Astrocyte of the hippocampus (primary cell): Measurements from ENCODE around the gene C1QL2.
A peak's percentile ranks its signal among the peaks of the same experiment; 100 is the strongest.

Experiments
- DNase-seq: peaks from one replicate; pipeline ENCODE4 v3.0.0; 2011; ENCODE audit warnings: low read depth, low spot score

Gene C1QL2

DNA sequence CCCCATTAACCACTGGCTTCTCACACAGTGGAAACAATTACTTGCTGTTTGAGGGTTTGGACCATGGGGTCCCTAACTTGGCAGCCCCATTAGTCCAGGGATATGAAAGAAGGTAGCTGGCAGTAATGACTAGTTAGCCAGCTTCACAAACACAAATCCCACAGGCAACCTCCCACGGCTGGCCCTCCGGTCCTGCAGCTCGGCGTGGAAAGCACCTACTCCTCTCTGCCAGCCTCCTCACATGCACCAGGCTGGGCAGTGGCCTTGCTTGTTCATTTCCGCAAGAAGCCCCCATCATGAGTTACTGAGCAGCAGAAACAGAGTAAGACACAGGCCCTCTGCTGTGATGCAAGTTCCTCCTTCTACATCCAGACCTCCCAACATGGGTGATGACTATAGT, 13.7 kb downstream of the C1QL2 start:
- no peak for DNase-seq

DNA sequence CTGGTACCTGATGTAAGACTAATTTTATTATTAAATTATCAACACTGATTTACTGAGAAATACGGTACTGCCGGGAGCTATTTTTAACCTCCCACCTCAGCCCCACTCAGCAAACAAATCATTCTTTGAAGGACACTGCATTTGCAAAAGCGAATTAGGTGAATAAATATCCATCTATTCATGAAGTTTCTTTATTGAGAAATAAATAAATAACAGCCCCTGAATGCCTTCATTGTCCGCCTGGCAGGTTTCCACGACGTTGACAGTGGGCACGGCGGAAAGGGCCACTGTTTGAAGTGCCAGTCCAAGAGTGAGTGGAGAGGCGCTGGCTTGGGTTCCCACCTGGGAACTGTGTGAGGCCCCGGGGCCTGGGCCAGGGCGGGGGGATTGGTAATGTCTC, 15.7 kb downstream of the C1QL2 start:
- peak; percentile 11 for DNase-seq

DNA sequence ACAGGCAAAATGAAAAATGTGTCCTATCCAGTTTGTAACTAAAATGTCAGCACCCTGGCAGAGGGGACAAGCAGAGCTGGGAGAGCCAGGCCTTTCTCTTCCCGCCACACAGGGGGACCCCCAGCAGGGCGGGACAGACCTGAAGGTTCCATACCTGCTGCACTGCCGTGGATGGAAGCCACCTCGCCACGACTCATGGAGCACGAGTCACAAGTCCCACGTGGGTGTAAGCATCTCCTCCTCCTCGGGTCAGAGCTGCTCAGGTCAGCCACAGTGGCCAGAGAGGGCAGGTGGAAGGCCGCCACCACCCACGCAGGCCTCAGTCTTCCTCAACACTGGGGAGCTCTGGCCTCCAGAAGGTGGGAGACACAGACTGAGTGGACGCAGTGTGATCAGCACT, 21.0 kb downstream of the C1QL2 start:
- DNase-seq: no peak

DNA sequence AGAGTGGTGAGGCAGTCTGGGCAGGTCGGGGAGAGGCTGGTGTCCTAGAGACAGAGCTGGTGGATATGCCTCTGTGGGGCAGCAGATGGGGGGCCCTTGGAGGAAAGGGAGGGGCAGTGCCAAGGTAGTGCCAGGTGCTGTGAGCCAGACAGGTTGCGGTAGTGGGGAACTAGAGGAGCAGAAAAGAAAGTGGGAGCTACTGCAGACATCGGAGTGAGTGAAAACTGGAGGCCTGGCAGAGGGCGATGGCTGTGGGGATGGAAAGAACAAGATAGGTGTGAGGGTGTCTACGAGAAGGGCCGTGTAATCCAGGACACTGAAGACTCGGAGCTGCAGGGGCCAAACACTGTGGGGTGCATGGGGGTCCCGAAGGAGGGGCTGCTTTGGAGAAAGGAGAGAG, 21.7 kb downstream of the C1QL2 start:
- DNase-seq: no peak

DNA sequence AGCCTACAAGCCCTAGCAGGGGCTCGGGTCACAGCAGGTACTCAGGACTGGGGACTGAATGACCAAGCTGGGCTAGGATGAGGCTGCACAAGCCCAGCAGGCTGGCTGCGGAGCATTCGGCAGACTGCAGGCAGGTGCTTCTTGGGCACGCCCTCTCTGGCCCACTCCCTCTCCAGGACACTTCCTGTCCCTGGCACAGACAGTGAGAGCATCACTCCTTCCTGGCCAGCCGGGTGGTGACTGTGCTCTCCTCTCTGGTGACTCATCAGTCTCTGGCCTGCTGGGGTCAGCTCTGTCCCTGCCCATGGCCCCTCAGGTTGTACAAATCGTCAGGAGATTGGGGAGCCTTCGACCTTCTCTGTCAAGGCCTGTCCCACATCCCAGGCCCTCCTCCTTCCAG, 22.5 kb downstream of the C1QL2 start:
- no peak for DNase-seq

DNA sequence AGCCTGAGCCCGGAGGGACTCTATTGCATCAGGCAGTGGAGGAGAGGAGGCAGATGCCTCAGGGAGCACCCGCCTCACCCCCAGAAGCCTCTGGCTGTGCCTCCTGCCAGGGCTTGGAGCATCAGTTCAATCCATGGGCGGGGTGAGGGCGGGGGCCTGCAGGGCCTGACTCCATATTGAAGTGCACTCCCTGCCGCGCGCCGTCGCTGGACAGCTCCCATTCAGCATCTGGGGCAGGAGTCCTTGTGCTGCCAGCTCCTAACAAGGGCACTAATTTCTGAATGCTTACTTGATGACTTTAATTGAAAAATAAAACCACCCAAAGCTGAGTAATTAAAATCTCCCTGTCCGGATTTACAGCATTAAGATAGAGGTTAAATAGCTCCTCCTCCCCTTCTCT, 23.8 kb downstream of the C1QL2 start:
- peak; percentile 12 for DNase-seq

DNA sequence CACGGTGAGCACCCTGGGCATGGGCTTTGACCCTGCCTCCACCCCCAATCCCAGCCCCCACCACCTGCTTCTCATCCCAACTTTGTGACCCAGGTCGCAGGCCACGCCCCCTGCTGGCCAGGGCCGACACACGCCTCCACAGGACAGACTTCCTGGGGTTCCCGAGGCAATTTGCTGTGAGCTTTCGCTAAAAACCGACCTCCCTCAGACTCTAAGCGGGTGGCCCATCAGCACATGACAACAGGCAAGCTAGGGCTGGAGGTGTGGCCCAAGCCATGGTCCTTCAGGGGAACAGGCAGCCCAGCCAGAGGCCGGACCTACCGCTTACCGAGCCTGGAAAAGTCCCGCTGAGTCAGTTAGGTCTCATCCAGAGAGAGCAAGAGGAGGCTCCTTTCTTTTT, 31.9 kb downstream of the C1QL2 start:
- DNase-seq: no peak

DNA sequence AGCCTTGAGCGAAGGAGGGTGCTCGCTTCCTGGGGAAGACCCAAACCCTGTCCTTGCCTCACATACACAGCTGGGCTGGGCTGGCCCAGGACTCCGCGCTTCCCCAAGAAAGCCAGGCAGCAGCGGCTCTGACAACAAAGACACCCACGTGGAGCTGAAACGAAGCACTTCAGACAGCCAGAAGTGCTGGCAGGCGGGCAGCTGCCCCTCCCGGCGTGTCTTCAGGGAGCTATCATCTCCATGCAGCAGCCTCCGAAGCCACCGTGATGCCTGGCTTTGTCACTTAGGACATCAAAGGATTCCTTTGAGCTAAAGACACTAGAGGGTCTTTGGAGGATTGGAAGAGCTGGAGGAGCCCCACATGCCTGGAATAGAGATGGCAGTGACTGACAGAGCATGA, 35.2 kb downstream of the C1QL2 start:
- no peak for DNase-seq

DNA sequence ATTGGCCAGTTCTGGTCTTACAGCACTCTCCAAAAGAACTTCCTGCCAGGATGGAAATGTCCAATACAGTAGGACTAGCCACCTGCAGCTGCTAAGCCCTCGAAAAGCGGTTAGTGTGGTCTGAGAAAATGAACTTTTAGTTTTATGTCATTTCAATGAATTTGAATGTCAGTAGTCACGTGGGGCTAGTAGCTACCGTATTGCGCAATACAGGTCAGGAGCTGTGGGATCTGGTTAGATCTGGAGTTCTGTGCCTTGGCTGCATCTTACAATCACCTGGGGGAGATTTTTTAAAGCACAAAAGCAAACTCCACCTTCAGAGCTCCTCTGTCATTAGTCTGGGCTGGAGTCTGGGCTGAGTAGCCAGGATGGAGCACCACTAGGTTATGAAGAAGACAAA, 35.9 kb downstream of the C1QL2 start:
- DNase-seq: no peak

DNA sequence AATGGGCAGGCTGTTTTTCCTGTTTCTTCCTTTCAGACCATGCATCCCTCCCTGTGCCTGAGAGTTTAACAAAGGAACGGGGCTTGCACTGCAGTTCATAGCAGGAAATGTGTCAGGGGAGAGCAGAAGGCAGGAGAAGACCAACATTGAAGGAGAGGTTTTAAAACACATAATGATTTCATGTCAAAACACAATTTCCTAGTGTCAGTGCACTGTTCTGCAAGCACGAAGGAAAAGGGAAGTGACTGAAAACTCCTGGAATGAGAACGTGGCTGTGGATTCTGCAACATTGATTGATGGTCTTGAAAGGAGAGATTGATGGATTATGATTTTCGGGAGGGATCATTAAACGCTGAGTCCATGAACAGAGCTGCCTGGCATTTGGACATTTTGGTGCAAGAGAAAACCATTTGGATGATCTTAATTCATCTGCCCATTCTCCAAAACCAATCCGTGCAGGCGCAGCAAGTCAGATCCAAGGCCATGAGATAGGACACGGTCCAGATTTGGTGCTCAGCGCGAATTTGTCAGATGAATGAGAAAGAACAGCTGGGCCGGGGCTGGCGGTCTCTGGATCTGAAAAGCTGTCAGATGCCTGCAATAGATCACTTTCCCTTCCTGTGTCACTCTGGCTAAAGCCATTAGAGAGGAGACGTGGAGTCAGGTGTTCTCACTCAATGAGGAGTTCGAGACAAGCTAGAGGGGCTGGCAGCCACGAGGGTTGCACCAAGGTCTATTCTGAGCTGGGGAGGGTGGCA, 38.4 kb downstream of the C1QL2 start:
- DNase-seq: no peak

DNA sequence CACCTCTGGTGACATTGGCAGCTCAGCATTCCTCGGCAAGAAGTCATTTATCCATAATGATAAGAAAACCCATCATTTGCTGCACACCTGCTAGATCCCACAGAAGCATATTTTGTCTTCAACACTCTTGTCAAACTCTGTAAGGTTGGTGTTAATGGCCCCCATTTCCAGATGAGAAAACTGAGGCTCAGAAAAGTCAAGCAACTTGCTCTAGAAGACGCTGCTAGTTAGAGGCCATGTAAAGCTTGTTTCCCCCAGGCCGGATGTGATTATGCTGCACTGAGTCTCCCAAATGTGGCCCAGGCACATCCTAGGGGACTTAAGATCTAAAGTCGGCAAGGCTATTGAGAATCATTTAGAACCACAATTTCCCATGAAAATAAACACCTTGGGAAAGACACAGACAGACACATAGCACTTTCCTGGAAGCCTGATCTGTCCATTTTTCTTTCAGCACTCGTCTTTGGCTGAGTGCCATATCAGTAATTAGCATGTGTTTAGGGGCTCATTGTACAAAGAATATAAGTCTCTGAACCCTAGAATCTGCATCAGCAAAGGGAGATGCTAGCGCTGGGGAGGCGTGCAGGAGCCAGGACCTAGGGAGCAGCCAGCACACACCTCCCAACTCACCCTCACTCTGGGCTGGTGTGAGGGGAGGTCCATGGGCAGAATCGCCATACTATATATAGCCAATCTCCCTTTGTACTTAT, 39.3 kb downstream of the C1QL2 start:
- no peak for DNase-seq

DNA sequence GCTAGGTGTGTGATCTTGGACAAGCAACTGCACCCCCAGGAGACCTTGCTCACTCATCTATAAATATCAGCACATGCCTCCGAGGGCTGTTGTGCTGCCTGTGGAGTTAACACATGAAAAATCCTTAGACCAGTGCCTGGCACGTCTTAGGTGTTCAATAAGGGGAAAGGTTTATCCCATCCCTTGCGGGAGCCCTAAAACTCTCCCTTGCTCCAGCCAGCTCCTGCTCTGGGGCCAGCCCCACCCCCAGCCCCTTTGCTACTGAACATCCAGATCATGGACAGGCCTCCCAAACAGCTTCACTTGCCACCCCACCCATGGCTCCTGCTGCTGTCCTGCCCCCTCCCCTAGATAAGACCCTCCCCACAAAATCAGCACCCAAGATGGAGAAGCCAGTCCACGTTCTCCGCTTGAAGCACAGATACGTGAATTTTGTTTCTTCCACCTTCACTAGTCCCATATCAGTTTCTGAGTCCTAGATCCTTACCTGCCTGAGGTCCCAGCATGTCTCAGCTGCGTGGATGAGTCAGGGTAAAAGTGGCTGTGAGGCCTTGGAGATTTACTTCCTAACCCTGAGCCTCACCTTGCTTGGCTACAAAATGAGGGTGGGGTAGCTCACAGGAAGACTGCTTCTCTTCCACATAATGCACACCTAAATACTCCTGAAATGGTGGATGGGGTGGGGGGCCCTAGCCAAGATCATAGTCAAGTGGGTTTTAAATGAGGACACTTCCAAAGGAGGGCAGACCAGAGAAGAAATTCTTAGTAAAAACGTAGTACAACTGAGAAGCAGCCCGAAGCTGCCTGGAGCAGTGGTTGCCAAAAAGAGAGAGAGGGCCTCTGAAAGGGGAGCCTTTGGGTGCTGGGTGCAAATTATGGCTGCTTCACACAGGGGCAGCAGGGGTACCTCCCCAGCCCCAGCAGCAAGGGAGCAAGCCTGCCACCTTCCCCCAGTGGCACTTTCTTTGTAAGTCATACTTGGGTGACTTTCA, 40.4 kb downstream of the C1QL2 start:
- DNase-seq: no peak

DNA sequence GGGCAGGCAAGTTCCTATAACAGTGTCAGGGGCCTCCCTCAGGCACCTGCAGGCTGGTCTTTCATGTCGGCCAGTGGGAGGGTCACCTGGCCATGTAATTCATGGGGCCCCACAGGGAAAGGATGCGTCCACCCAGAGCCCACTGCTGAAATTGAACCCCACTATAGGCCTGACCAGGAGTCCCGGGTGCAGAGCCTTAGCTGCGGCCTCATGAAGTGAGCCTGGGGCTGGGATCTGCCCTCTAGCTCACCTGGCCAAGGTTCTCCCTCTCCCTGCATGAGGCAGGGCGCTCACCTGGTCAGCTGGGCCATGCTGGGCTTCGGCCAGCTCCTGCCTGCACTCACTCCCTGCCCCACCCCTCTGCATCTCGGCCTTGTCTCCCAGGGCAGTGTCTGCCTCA, 41.1 kb downstream of the C1QL2 start:
- no peak for DNase-seq

DNA sequence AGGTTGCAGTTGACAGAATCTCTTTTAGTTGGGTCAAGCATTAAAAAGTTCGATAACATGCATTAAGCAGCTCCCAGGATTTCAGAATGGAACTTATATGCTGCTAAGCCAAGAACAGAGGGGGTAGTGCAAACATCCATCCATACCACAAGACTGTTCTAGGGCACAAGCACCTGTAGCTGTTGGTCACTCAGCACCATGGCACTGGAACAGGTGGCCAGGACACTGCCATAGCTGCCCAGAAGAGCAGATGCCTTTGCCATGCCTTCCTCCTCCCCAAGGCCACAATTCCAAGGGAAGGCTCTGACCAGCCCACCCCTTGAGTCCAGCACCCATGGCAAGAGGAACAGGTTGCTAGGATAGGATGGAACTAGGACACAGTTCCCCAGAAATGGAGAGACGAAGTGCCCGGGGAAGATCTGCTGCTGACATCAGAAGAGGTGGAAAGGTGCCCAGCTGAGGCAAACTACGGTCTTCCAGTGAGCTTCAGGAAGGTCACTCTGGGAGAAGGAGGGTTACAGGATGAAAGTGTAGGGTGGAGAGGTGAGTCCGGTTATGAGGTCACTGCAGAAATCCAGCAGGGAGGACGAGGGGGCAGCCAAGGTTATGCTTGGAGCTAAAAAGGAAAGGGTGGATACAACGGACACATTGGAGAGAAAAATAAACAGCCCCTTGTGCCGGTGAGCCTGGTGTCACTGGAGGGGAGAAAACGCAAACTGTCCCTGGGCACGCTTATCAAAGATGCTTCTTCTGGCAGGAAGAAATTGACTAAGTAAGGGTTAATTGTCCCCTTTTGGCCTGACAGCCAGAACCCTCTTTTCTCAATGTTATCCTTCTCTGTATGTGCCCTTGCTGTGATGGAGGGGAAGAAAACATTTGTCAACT, 41.9 kb downstream of the C1QL2 start:
- DNase-seq: no peak

DNA sequence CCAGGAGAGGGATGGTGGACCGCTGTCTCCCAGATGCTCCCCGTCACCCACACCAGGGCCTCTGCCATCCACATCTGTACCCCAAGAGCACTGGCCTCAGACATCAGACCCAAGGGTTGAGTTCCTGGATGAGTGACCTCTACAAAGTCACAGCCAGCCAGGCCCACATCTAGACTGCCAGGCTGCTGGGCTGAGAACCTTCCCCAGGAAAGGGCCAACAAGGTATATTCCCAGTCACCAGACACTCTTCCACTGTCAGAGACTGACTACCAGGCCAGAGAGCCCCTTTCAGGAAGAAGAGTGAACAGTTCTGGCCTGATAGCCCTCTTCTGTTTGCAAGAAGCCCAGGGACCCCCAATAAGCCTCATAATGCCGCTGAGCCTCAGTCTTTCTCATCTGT, 44.3 kb downstream of the C1QL2 start:
- DNase-seq: no peak

DNA sequence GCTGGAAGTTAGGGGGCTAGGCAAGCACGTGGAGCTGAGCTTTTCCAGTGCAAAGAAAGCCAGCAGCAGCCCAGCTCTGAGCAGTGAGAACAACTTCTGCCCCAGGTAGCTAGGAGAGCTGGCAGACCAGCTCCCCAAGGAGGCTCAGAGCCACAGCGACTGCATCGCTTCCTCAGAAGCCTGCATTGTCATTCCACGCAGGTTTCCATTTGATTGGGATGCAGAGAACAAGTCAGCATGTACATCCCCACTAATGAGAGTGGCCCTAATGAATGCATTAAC, 45.1 kb downstream of the C1QL2 start:
- DNase-seq: no peak

DNA sequence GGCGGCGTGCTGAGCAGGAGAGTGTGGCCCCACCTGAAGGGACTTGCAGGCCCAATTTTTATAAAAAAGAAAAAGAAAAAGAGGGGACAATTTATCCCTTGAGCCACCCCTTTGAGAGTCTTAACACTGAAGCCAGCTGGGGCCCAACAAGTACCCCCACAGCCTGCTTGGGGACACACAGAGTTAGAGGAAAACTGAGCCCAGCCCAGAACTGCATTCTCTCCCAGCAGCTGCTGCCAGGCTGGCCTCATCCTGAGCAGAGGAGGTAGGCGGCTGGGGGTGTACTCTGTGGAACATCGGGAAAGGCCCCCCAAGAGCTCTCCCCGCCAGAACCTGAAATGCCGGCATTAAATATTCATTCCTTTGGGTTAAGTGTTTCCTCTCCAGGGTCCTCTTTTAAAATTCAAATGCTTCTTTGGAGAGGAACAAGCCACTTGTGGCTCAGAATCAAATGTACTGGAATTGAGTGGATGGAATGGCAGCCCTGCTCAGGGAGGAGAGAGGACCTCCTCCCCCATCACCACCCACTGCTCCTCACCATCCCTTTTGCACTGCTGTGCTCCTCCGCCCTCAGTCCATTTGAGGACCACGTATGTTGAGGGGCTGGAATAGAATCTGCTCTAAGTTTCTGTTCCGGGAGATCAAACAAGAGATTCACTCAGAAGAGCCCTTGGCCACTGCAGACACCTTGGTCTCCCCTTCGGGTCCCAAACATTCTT, 45.6 kb downstream of the C1QL2 start:
- no peak for DNase-seq

DNA sequence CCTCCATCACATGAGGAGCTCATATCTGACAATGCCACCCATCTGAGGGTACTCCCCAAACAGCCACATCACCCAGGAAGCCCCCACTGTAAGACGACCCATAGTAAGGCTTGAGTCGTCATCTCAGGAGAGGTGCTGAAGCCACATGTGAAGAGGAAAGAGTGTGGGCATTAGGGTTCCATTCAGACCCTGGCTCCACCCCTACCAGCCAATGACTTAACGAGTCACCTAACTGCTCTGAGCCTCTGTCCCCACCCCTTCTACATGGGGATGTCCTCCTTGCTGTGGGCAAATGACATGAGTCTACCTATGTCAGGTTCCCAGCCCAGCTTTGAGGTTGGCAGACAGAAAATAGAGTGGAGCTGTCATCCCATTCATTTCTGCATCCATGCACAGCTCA, 46.3 kb downstream of the C1QL2 start:
- DNase-seq: no peak

DNA sequence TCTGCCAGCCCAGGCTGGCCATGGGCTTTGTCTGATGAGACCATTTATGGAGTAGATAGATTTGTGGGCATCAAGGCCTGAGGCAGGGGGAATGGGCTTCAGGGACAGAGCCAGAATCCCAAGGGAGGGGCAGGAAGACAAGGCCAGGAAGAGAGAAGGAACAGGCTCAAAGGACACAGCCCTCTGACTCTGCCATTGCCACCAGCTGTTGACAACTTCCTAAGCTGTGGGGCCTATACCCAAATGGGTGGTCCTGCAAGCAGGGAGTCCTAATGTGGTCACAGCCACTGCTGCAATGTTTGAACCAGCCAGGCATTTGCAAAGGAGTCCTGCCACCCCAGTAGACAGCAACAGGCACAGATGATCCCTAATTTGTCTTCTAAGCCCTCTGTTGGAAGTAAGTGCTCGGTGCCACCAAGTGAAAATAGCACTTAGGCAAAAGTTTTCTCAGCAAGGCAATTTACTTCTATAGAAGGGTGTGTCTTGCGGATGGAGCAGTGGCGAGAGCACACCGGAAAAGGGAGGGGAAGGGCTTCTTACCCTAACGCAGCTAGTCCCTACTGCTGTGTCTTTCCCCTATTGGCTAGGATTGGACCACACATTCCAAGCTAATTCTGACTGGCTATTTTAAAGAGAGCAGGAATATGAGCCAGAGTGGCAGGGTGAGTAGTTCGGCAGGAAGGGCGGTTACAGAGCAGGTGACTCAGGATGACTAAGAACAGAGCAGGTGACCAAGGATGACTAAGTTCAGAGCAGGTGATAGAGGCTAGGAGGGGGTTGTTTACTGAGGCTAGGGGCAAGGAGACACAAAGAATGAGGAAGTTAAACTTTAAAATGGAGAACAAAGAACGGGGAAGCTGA, 47.2 kb downstream of the C1QL2 start:
- no peak for DNase-seq

DNA sequence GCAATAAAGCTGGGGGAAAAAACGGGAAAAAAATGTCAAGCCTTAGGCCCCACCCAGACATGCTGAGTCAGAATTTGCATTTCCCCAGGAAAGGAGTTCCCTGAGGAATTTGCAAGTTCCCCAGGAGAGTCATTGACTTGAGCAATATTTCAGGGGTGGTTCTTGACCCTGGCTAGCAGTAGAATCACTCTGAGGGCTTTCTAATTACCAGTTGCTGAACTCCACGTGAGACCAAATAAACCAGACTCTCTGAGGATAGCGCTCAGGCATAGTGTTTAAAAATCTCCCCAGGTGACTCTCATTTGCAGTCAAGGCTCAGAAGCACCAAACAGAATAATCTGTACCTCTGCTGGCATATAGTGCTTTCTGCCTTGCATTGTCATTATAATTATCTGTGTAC, 48.7 kb downstream of the C1QL2 start:
- DNase-seq: no peak
